ENCODE data around the gene RABGAP1.

DNA sequence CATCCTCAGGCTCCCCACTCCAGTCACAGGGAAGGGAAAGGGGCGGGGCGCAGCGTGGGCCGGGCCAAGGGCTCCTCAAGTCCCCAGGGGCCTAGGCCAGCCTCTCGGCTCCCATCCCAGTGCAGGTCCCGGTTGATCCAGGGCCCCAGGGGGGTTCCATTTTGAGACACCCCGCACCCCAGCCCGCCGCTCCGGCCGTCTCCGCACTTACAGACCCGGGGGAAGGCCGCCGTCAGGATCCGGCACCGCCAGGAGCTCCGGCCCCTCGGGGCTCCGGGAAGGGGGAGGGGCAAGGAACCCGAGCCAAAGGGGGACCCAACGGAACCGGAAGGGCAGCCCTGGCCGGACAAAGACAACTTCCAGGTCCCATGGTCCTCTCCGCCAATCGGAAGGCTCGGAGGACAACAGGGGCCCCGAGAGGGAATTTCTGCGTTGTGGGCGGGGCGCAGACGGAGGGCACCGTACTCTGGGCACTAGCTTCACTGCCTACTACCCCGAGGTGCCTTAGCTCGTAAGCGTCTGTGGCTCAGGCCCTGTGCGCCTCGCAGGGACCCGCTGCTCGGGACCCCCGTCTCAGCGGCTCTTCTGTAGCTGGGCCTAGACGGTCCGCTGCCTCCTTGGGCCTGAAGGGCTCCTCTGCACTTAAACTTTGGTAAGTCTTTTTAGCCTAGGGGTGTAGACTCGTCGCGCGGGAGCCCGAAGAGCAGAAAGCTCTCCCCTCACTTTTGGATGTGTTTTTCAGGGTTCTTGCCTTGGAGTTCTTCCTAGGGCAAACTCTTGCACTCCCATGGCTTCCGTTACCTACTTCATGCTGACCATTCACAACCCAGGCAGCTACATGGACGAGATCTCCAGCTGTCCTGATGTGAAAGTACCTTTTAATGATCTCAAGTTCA lies 9.3 kb upstream of the RABGAP1 start, which contains the start of gene ZBTB26:
- TF ChIP-seq, protein P1, sequence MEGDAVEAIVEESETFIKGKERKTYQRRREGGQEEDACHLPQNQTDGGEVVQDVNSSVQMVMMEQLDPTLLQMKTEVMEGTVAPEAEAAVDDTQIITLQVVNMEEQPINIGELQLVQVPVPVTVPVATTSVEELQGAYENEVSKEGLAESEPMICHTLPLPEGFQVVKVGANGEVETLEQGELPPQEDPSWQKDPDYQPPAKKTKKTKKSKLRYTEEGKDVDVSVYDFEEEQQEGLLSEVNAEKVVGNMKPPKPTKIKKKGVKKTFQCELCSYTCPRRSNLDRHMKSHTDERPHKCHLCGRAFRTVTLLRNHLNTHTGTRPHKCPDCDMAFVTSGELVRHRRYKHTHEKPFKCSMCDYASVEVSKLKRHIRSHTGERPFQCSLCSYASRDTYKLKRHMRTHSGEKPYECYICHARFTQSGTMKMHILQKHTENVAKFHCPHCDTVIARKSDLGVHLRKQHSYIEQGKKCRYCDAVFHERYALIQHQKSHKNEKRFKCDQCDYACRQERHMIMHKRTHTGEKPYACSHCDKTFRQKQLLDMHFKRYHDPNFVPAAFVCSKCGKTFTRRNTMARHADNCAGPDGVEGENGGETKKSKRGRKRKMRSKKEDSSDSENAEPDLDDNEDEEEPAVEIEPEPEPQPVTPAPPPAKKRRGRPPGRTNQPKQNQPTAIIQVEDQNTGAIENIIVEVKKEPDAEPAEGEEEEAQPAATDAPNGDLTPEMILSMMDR (IDR thresholded peaks at IDR 0.05): no peak
- TF ChIP-seq POLR2A (IDR thresholded peaks at IDR 0.05): no peak
- peak in 2 of 3 donors; percentile 74 to 85 for TF ChIP-seq POLR2AphosphoS5 (IDR thresholded peaks at IDR 0.05)
